Measurements from ENCODE around the gene SYNCRIP.

DNA sequence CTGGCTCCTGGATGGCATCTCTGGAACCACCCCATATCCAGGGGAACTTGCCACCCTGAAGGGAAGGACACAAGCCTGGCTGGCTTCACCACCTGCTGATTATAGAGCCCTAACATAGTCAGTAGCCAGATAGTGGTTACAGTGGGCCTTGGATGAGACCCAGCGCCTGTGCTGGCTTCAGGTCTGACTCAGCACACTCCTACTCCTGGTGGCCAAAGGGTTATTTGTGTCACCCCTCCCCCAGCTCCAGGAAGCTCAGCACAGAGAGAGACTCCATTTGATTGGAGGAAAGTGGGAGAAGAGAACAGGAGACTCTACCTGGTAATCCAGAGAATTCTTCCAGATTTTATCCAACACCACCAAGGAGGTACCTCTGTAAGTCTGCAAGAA is 61.8 kb downstream of the SYNCRIP start:
- TF ChIP-seq, protein P1, sequence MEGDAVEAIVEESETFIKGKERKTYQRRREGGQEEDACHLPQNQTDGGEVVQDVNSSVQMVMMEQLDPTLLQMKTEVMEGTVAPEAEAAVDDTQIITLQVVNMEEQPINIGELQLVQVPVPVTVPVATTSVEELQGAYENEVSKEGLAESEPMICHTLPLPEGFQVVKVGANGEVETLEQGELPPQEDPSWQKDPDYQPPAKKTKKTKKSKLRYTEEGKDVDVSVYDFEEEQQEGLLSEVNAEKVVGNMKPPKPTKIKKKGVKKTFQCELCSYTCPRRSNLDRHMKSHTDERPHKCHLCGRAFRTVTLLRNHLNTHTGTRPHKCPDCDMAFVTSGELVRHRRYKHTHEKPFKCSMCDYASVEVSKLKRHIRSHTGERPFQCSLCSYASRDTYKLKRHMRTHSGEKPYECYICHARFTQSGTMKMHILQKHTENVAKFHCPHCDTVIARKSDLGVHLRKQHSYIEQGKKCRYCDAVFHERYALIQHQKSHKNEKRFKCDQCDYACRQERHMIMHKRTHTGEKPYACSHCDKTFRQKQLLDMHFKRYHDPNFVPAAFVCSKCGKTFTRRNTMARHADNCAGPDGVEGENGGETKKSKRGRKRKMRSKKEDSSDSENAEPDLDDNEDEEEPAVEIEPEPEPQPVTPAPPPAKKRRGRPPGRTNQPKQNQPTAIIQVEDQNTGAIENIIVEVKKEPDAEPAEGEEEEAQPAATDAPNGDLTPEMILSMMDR (IDR thresholded peaks at IDR 0.05 in 4 of 5, conservative IDR thresholded peaks at IDR 0.05 in 1 of 5): no peak
- no peak for TF ChIP-seq POLR2A (IDR thresholded peaks at IDR 0.05)
